Activated CD8-positive, alpha-beta memory T cell treated with anti-CD3 and anti-CD28 coated beads for 36 hours (primary cell): Measurements from ENCODE around the gene MIPOL1. TPM values are rescaled to one million over a fixed set of nuclear protein-coding genes. Genes with fewer than 3 reads are reported as not detected.
"Not testable (repeated sequence)": the region's sequence is repeated elsewhere in the genome, so short reads cannot be mapped to it uniquely, and the experiment has no call there.

Experiments used
- CTCF ChIA-PET: fragments of 350-600 bp; sonication (Branson Sonifier 250); formaldehyde crosslinking; loops from one replicate; lab custom pipeline; 2021; ENCODE audit warnings: antibody characterized with exemption; lab: Charles Lee
- POLR2A ChIA-PET: fragments of 350-600 bp; sonication (Branson Sonifier 250); formaldehyde crosslinking; loops from one replicate; lab custom pipeline; 2021; ENCODE audit warnings: antibody characterized with exemption; lab: Charles Lee
- total RNA-seq, 2 experiments: library from RNA; stranded (reverse); gene quantifications; one replicate each; pipeline ENCODE4 v1.2.3, GENCODE V29; 2021

MIPOL1 gene
- total RNA-seq, 2 experiments from 2014 or later: not detected

DNA sequence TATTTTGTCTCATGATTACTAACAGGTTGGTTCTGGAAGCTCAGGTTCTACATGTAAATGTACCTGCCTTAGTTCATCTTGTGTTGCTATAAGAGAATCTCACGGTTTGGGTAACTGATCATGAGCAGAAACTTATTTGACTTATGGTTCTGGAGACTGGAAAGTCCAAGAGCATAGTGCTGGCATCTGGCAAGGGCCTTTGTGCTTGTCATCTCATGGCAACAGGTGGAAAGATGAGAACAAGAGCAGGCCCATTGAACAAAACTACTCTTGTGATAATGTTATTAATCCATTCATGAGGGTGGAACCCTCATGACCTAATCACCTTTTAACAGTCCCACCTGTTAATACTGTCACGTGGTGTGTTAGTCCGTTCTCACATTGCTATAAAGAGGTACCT lies 23.3 kb downstream of the MIPOL1 start:
- ChIA-PET CTCF (no interaction called here), POLR2A (no interaction called here)

DNA sequence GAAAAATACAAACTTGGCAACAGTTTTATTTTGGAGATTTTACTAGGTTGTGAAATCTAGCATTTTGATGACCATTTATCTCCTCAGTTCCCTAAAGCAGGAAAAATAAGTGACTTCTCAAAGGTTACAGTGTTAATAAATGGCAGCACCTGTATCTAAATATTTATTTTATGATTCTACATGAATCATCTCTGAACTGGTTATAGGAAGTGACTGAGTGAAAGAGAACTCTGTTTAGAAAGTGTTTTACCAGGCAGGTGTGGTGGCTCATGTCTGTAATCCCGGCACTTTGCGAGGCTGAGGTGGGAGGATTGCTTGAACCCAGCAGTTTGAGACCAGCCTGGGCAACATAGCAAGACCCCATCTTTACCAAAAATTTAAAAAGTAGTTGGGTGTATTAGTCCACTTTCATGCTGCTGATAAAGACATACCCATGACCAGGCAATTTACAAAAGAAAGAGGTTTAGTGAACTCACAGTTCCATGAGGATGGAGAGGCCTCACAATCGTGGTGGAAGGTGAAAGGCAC lies 26.3 kb downstream of the MIPOL1 start:
- ChIA-PET POLR2A (no interaction called here), CTCF (no interaction called here)

- CTCF ChIA-PET, POLR2A ChIA-PET: not testable (repeated sequence)
Measured at GRCh38 chr14:37225668-37226067, 27.9 kb downstream of the MIPOL1 start.

DNA sequence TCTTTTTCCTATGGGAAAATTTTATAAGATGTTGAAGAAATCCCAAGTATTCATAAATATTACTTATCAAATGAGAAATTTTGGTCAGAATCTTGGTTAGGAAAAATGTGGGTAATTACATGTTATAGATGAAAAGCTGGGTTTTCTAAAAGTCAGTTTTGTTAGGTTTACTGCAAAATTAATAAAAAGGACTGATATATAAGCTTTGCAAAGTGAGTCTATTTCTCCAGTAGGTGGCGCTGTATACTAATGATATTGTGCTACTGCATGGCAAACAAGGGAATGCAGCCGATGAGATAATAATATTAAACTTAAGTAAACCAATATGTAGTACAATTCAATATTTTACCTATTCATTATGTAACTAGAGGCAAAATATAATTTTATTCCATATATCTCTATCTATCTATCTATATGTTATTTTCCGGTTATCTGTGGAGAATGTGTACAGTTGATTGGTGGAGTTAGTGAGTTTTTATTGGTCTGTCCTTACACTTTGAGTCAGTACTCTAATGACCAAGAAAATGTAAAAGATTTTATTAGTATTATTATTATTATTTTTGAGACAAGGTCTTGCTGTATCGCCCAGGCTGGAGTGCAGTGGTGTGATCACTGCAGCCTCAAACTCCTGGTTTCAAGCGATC lies 32.9 kb downstream of the MIPOL1 start:
- CTCF ChIA-PET: interaction anchor here (0.5 to 0.6 kb wide), 2 partner anchors 8 to 29 kb away, joined by 3 read pairs; no protein-coding TSS in a partner anchor
- POLR2A ChIA-PET: no interaction called here

- POLR2A ChIA-PET: no interaction called here
- CTCF ChIA-PET: no interaction called here
Measured at GRCh38 chr14:37232907-37233481, 35.3 kb downstream of the MIPOL1 start.

DNA sequence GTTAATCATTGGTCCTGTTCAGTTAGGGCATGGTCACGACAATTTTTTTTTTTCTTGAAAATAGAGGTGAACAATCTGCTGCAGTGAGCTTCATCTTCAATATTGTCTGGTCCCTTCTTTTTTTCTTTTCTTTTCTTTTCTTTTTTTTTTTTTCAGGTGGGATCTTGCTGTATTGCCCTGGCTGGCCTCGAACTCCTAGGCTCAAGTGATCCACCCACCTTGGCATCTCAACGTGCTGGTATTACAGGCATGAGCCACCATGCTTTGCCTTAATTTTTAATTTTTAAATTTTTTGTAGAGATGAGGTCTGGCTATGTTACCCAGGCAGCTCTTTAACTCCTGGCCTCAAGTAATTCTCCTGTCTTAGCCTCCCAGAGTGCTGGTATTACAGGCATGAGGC lies 36.5 kb downstream of the MIPOL1 start:
- ChIA-PET CTCF (no interaction called here), POLR2A (no interaction called here)

DNA sequence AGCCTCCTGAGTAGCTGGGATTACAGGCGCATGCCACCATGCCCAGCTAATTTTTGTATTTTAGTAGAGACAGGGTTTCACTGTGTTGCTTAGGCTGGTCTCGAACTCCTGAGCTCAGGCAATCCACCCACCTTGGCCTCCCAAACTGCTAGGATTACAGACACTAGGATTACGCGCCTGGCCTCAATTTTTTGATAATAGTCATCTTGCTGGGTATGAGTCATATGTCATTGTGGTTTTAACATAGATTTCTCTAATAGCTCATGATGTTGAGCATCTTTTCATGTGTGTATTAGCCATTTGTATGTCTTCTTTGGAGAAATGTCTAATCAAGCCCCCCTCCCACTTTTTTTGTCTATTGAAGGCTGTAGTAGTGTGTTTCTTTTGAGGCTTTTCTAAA lies 38.3 kb downstream of the MIPOL1 start:
- POLR2A ChIA-PET, CTCF ChIA-PET: not testable (repeated sequence)

DNA sequence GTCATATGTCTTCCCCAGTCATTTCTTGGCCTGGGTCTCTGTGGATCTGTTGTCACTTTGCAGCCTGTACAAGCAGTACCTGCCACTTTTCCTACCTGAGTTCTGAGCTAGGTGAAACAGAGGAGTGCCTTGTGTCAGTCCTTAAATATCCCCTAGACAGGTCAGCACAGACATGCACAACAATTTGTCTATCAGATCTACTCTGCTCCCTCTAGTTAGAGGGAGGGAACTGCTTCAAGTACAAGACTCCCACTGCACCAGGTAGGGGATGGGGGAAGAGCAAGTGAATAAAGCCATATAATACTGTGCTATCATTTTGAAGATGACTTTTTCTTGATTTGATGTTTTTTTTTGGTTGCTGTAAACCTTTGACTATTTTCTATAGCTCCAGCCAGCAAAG lies 39.4 kb downstream of the MIPOL1 start:
- ChIA-PET CTCF (no interaction called here), POLR2A (no interaction called here)

- ChIA-PET POLR2A (no interaction called here), CTCF (no interaction called here)
Measured at GRCh38 chr14:37237735-37238200, 40.0 kb downstream of the MIPOL1 start.

DNA sequence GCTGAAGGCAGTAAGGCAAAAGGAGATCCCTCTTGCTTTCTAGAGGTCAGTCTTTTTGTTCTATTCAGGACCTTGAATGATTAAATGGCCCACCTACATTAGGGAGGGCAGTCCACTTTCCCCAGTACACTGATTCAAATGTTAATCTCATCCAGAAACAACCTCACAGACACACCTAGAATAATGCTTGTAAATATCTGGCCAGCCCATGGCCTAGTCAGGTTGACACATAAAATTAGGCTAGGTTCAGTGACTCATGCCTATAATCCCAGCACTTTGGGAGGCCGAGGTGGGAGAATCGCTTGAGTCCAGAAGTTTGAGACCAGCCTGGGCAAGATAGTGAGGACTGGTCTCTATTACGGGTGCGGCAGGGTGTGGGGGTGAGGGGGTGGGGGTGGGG lies 43.5 kb downstream of the MIPOL1 start:
- POLR2A ChIA-PET: no interaction called here
- CTCF ChIA-PET: no interaction called here

DNA sequence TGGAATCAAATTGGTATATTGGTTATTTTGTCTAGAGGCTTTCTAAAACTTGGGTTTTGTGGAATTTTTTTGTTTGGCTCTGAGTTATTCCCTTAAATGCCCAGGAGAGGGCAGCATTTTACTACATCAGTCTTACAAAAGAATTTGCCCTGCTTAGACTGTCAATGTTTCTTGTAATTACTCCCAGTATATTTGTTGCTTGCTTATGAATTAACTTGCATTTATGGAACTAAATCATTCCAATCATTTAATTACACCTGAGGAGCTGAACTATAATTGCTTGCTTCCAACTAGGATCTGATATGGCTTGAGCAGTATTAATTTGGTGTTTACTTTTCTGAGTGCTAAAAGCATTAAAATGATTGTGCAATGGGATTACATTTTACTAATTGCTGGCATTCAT lies 48.7 kb downstream of the MIPOL1 start:
- ChIA-PET CTCF (no interaction called here), POLR2A (no interaction called here)

- POLR2A ChIA-PET: no interaction called here
- CTCF ChIA-PET: no interaction called here
Measured at GRCh38 chr14:37247791-37248461, 50.2 kb downstream of the MIPOL1 start.

DNA sequence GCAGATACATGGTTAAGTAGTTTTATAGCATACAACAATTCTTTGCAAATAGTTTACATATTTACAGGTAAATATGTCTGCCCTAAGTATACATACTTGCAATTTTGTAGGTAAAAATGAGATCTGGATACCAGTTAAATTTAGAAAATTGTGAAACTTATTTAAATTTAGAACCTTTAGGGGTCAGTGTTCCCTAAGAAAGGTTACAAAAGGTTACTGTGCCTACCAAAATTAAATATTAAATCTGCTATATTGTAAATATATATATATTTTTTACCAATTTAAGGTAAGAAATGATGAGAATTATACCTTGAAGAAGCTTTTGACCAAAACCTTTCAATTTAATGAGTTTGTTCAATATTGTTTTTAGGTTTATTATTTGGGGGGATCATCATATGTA lies 54.0 kb downstream of the MIPOL1 start:
- POLR2A ChIA-PET: no interaction called here
- CTCF ChIA-PET: no interaction called here

- ChIA-PET POLR2A (no interaction called here), CTCF (no interaction called here)
Measured at GRCh38 chr14:37252434-37252833, 54.7 kb downstream of the MIPOL1 start.

DNA sequence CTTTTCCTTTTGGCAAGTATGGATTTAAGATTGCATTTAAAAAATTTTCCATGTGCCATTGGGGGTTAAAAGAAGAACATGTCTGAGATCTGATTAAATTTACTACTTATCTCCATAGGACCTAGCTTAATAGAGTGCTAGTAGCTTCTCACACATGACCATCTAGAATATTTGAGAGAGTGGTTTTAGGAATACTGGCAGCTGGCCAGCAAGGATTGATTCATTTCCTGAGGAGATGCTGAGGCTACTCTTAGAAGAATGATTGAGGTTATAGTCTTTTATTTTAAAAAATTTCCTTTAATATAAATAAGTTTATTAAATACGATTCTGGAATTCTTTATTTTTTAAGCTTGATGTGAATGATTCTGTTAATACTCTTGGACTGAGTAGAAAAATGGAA lies 56.2 kb downstream of the MIPOL1 start:
- CTCF ChIA-PET: no interaction called here
- POLR2A ChIA-PET: no interaction called here

GRCh38 chr14:37254411-37254947 lies 56.7 kb downstream of the MIPOL1 start:
- CTCF ChIA-PET: no interaction called here
- POLR2A ChIA-PET: no interaction called here

- POLR2A ChIA-PET: no interaction called here
- CTCF ChIA-PET: no interaction called here
Measured at GRCh38 chr14:37257501-37258070, 59.8 kb downstream of the MIPOL1 start.

GRCh38 chr14:37262649-37263048 lies 64.9 kb downstream of the MIPOL1 start:
- POLR2A ChIA-PET: no interaction called here
- CTCF ChIA-PET: no interaction called here

- POLR2A ChIA-PET: no interaction called here
- CTCF ChIA-PET: no interaction called here
Measured at GRCh38 chr14:37263656-37264236, 66.0 kb downstream of the MIPOL1 start.

GRCh38 chr14:37268788-37269187 lies 71.1 kb downstream of the MIPOL1 start:
- POLR2A ChIA-PET: no interaction called here
- CTCF ChIA-PET: no interaction called here
